DOHH2 (cell line): ENCODE results near the gene EFEMP1.

ENCODE experiments used
- H3F3A ChIP-seq: fragments of 200-600 bp; sonication (generic), shearing (Covaris generic); 2 replicates; pipeline ENCODE4 v1.6.0; 2016; ENCODE audit warnings: antibody characterized with exemption, mild to moderate bottlenecking; ENCODE audit not compliant: control insufficient read depth, insufficient read depth
- H3K27ac ChIP-seq: fragments of 200-600 bp; sonication (generic); 2 replicates; pipeline ENCODE4 v1.5.1; 2014; ENCODE audit warnings: low read depth, mild to moderate bottlenecking, low read length, moderate library complexity
- H3K27me3 ChIP-seq: fragments of 200-600 bp; sonication (generic); 2 replicates; pipeline ENCODE4 v1.6.1; 2014; ENCODE audit warnings: mild to moderate bottlenecking, low read length, mixed read lengths; ENCODE audit not compliant: control insufficient read depth
- H3K36me3 ChIP-seq: fragments of 200-600 bp; sonication (generic); 2 replicates; pipeline ENCODE4 v1.6.1; 2014; ENCODE audit warnings: mild to moderate bottlenecking, low read length, moderate library complexity, mixed read lengths; ENCODE audit not compliant: control insufficient read depth
- H3K4me1 ChIP-seq: fragments of 200-600 bp; sonication (generic); 2 replicates; pipeline ENCODE4 v1.6.1; 2014; ENCODE audit warnings: mild to moderate bottlenecking, low read length, mixed read lengths; ENCODE audit not compliant: control insufficient read depth
- H3K4me2 ChIP-seq: fragments of 200-600 bp; sonication (generic); 2 replicates; pipeline ENCODE4 v1.6.0; 2014; ENCODE audit warnings: mild to moderate bottlenecking, low read length, moderate library complexity
- H3K4me3 ChIP-seq: fragments of 200-600 bp; sonication (generic); 2 replicates; pipeline ENCODE4 v1.5.1; 2014; ENCODE audit warnings: mild to moderate bottlenecking, low read length, mixed read lengths
- H3K79me2 ChIP-seq: fragments of 200-600 bp; sonication (generic); 2 replicates; pipeline ENCODE4 v1.6.1; 2014; ENCODE audit warnings: mild to moderate bottlenecking, low read length, mixed read lengths; ENCODE audit not compliant: control insufficient read depth
- H3K9me2 ChIP-seq: fragments of 200-600 bp; sonication (generic); replicated peaks from 2 replicates; pipeline ENCODE4 v1.6.1; 2014; ENCODE audit warnings: mild to moderate bottlenecking, low read length, mixed read lengths; ENCODE audit not compliant: control insufficient read depth
- H3K9me3 ChIP-seq: fragments of 200-600 bp; sonication (generic); 2 replicates; pipeline ENCODE4 v1.6.1; 2014; ENCODE audit warnings: antibody characterized with exemption, low read length, mixed read lengths; ENCODE audit not compliant: control insufficient read depth, insufficient read depth
- H4K20me1 ChIP-seq: fragments of 200-600 bp; sonication (generic); 2 replicates; pipeline ENCODE4 v1.6.0; 2014; ENCODE audit warnings: low read depth, mild to moderate bottlenecking, antibody characterized with exemption, low read length, moderate library complexity; ENCODE audit not compliant: control insufficient read depth, insufficient read depth
- EZH2phosphoT487 ChIP-seq: fragments of 200-600 bp; sonication (generic); IDR thresholded peaks from 2 replicates; pipeline ENCODE4 v1.6.1; 2017; ENCODE audit warnings: borderline replicate concordance, mild to moderate bottlenecking, antibody characterized with exemption, low read length, moderate library complexity, mixed read lengths
- TF ChIP-seq, protein P1 (sequence below): fragments of 200-600 bp; sonication (generic); IDR thresholded peaks from one replicate; pipeline ENCODE4 v1.5.1; 2014; ENCODE audit warnings: antibody characterized with exemption, mild to moderate bottlenecking, low read depth, low read length; ENCODE audit not compliant: poor library complexity, severe bottlenecking

Gene EFEMP1

DNA sequence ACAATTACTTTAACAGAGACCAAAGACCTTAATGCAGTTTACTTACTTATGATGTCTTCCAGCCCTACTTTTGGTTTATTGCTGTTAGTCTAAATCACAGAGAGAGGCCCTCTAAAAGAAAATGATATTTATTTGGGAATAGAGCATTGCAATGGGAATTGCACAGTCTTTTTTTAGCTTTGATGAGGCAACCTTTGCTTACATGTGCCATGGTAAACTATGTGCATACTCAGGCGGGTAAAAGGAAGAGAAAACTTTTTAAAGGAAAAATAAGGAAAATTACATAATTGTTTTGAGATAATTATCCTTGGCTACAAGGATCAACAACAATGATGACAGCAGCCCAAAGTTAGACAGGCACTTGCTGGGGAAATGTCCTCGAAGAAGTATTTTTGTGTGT is 78.6 kb downstream of the EFEMP1 start:
- H3K27me3 ChIP-seq: no peaks in the 10 kb centered on the region
- H3K27ac ChIP-seq: no peak overlapping the region
- H3K9me2 ChIP-seq: no peaks in the 10 kb centered on the region
- no peaks in the 10 kb centered on the region for H4K20me1 ChIP-seq
- peaks cover 23% of the 10 kb centered on the region for H3K4me1 ChIP-seq
- H3F3A ChIP-seq: no peaks in the 10 kb centered on the region
- no peak overlapping the region for H3K4me2 ChIP-seq
- no peak for TF ChIP-seq EZH2phosphoT487
- TF ChIP-seq, protein P1, sequence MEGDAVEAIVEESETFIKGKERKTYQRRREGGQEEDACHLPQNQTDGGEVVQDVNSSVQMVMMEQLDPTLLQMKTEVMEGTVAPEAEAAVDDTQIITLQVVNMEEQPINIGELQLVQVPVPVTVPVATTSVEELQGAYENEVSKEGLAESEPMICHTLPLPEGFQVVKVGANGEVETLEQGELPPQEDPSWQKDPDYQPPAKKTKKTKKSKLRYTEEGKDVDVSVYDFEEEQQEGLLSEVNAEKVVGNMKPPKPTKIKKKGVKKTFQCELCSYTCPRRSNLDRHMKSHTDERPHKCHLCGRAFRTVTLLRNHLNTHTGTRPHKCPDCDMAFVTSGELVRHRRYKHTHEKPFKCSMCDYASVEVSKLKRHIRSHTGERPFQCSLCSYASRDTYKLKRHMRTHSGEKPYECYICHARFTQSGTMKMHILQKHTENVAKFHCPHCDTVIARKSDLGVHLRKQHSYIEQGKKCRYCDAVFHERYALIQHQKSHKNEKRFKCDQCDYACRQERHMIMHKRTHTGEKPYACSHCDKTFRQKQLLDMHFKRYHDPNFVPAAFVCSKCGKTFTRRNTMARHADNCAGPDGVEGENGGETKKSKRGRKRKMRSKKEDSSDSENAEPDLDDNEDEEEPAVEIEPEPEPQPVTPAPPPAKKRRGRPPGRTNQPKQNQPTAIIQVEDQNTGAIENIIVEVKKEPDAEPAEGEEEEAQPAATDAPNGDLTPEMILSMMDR: no peak
- no peaks in the 10 kb centered on the region for H3K9me3 ChIP-seq
- no peaks in the 10 kb centered on the region for H3K79me2 ChIP-seq
- H3K36me3 ChIP-seq: no peaks in the 10 kb centered on the region
- no peak overlapping the region for H3K4me3 ChIP-seq

DNA sequence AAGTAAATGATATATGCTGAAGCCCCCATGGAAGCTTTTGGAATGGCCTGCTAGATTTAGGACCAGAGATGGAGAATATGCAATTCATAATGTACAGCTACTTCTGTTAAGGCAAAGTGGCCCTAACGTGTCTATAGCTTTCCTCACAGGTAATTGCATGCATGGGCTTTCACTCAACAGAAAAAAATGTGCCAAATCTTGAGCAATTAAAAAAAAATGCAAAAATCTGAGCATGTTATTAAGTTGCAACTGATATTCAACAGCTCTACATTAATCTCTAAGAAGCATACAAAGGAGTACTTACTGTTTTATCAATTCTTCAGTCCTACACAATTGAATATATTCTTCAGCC is 79.6 kb downstream of the EFEMP1 start:
- no peak overlapping the region for H3K27ac ChIP-seq
- H3K4me3 ChIP-seq: no peak overlapping the region
- H3K27me3 ChIP-seq: no peaks in the 10 kb centered on the region
- no peak overlapping the region for H3K4me2 ChIP-seq
- no peaks in the 10 kb centered on the region for H4K20me1 ChIP-seq
- H3K4me1 ChIP-seq: peaks cover 20% of the 10 kb centered on the region
- H3K79me2 ChIP-seq: no peaks in the 10 kb centered on the region
- no peaks in the 10 kb centered on the region for H3F3A ChIP-seq
- no peak for TF ChIP-seq EZH2phosphoT487
- TF ChIP-seq, protein P1: no peak
- no peaks in the 10 kb centered on the region for H3K9me2 ChIP-seq
- no peaks in the 10 kb centered on the region for H3K9me3 ChIP-seq
- no peaks in the 10 kb centered on the region for H3K36me3 ChIP-seq

DNA sequence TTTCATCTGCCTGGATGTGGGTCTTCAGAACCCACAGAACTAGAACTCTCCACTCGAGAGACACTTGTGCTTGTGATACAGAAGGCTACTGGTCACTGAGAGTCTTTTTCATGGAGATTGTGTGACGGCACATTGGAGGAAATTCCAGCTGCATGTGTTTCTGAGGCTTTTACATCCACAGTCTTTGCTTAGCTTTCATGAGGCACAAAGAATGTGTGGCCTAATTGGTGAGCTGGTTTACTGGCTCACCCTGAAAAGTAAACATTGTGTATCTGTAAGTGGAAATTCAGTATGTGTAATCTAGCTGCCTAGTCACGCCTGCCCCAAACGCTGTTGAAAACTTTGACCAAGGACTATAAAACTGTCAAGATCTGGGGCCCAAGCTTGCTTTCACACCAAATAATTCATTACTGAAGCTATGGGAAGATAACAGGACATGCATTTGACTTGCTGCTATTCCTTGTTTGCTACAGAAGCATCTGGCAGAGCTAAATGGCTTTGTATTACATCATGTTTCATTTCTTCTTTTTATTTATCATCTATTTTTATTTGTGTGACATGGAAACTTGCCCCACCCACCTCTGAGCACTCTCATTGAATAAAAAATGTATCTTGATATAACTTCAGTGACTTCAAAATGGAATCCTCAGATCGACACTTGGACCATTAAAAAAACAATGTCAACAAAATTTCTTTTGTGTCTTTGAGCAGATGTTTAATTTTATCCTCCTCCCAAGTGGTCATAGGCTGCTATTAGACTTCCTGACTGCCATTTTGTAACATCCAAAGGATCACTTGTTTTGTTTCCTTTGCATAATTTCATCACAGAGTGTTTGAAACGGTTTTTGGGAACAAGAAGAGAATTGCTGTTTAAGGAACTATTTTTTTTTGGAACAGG is 80.2 kb downstream of the EFEMP1 start:
- Histone ChIP-seq H3K36me3 (no peaks in the 10 kb centered on the region), H3K79me2 (no peaks in the 10 kb centered on the region), H3K27me3 (no peaks in the 10 kb centered on the region), H3K4me3 (no peak overlapping the region), H3K4me2 (no peak overlapping the region), H3K4me1 (peaks cover 13% of the 10 kb centered on the region), H3K9me2 (no peaks in the 10 kb centered on the region), H3F3A (no peaks in the 10 kb centered on the region), H3K9me3 (no peaks in the 10 kb centered on the region), H4K20me1 (no peaks in the 10 kb centered on the region), H3K27ac (no peak overlapping the region)
- TF ChIP-seq, protein P1: no peak
- TF ChIP-seq EZH2phosphoT487: no peak
